SK-N-SH (cell line): ENCODE data around the gene GIMAP4. TPM values are rescaled to one million over a fixed set of nuclear protein-coding genes. Genes with fewer than 3 reads are reported as not detected.

Source experiments
- CTCF ChIA-PET: fragments of 300-600, 350-600 bp; formaldehyde crosslinking; extraction: SDS; loops from one replicate; lab custom pipeline; 2021; lab: Yijun Ruan, JAX
- POLR2A ChIA-PET: fragments of 350-600 bp; sonication (Branson Sonifier 250); formaldehyde crosslinking; extraction: SDS; loops from one replicate; lab custom pipeline; 2020; ENCODE audit warnings: antibody characterized with exemption, inconsistent platforms; lab: Yijun Ruan, JAX
- DNase-seq: peaks from one replicate; pipeline ENCODE4 v3.0.0; 2012
- H2AFZ ChIP-seq: fragments of 200-600 bp; sonication (generic); 2 replicates; pipeline ENCODE4 v1.8.1; 2016; ENCODE audit warnings: antibody characterized with exemption, mild to moderate bottlenecking, low read depth
- H3F3A ChIP-seq: fragments of 200-600 bp; sonication (generic); replicated peaks from 2 replicates; pipeline ENCODE3; 2016; ENCODE audit warnings: antibody characterized with exemption, mild to moderate bottlenecking; ENCODE audit not compliant: insufficient read depth
- H3K27ac ChIP-seq, 2 experiments: fragments of 200-500 bp in 1 of 2; fragments of 200-600 bp in 1 of 2; sonication (Bioruptor generic) in 1 of 2; sonication (generic), shearing (Covaris generic) in 1 of 2; 2 replicates each; pipeline versions ENCODE4 v1.5.1 to v1.6.1; 2014 to 2016; ENCODE audit warnings: low read depth in 2 of 2, inconsistent platforms in 1 of 2, low read length in 1 of 2, mild to moderate bottlenecking in 1 of 2, mixed read lengths in 1 of 2
- H3K27me3 ChIP-seq: fragments of 200-600 bp; sonication (generic), shearing (Covaris generic); 2 replicates; pipeline ENCODE4 v1.6.1; 2016; ENCODE audit warnings: mixed run types; ENCODE audit not compliant: insufficient read depth
- H3K36me3 ChIP-seq, 2 experiments: fragments of 200-500 bp in 1 of 2; fragments of 200-600 bp in 1 of 2; sonication (Bioruptor generic) in 1 of 2; sonication (generic) in 1 of 2; replicated peaks in 1 of 2; 2 replicates each; pipeline versions ENCODE3 to v1.5.1; 2014 to 2016; ENCODE audit warnings: low read length in 1 of 2, mild to moderate bottlenecking in 1 of 2; ENCODE audit not compliant: insufficient read depth in 2 of 2, control insufficient read depth in 1 of 2
- H3K4me1 ChIP-seq, 2 experiments: fragments of 200-500 bp in 1 of 2; fragments of 200-600 bp in 1 of 2; sonication (Bioruptor generic) in 1 of 2; sonication (generic), shearing (Covaris generic) in 1 of 2; 2 replicates each; pipeline versions ENCODE4 v1.5.1 to v1.6.1; 2014 to 2016; ENCODE audit warnings: low read depth in 1 of 2, low read length in 1 of 2, mixed run types in 1 of 2; ENCODE audit not compliant: insufficient read depth in 2 of 2, control insufficient read depth in 1 of 2
- H3K4me2 ChIP-seq: fragments of 200-600 bp; sonication (generic), shearing (Covaris generic); 2 replicates; pipeline ENCODE4 v1.6.1; 2017; ENCODE audit warnings: mixed run types
- H3K4me3 ChIP-seq, 2 experiments: fragments of 200-500 bp in 1 of 2; fragments of 200-600 bp in 1 of 2; sonication (Bioruptor generic) in 1 of 2; sonication (generic), shearing (Covaris generic) in 1 of 2; 2 replicates each; pipeline versions ENCODE4 v1.5.1 to v1.8.1; 2014 to 2016; ENCODE audit warnings: low read depth in 2 of 2, inconsistent platforms in 1 of 2, low read length in 1 of 2, mild to moderate bottlenecking in 1 of 2, mixed read lengths in 1 of 2, moderate library complexity in 1 of 2
- H3K79me2 ChIP-seq: fragments of 200-600 bp; sonication (generic); 2 replicates; pipeline ENCODE4 v1.8.1; 2017; ENCODE audit warnings: mild to moderate bottlenecking; ENCODE audit not compliant: insufficient read depth
- H3K9ac ChIP-seq: fragments of 200-600 bp; sonication (generic); 2 replicates; pipeline ENCODE4 v1.6.1; 2017; ENCODE audit warnings: mixed run types
- H3K9me2 ChIP-seq: fragments of 200-600 bp; sonication (generic); 2 replicates; pipeline ENCODE4 v1.6.1; 2017; ENCODE audit warnings: mixed run types
- H3K9me3 ChIP-seq: fragments of 200-600 bp; sonication (generic); 2 replicates; pipeline ENCODE4 v1.6.1; 2017; ENCODE audit warnings: mixed run types, mild to moderate bottlenecking, moderate library complexity
- H4K20me1 ChIP-seq: fragments of 200-600 bp; sonication (generic); 2 replicates; pipeline ENCODE4 v1.6.1; 2017; ENCODE audit warnings: mild to moderate bottlenecking, mixed run types; ENCODE audit not compliant: insufficient read depth
- CHD2 ChIP-seq: fragments of 150-350 bp; IDR thresholded peaks from 2 replicates; pipeline ENCODE4 v1.6.1; 2018; ENCODE audit warnings: low read length; ENCODE audit not compliant: partially characterized antibody
- FOSL2 ChIP-seq: IDR thresholded peaks from 2 replicates; pipeline ENCODE4 v1.4.0; 2012; ENCODE audit warnings: low read depth, mild to moderate bottlenecking, moderate library complexity, borderline replicate concordance
- FOXJ3 ChIP-seq: sonication (generic); formaldehyde crosslinking; IDR thresholded peaks from 2 replicates; pipeline ENCODE4 v1.5.1; 2020; ENCODE audit warnings: mild to moderate bottlenecking, missing genetic modification reagents
- GABPA ChIP-seq: IDR thresholded peaks from 2 replicates; pipeline ENCODE4 v1.4.0; 2012; ENCODE audit warnings: low read depth, mild to moderate bottlenecking
- MEF2A ChIP-seq: IDR thresholded peaks from 2 replicates; pipeline ENCODE4 v1.4.0; 2012; ENCODE audit warnings: low read depth, borderline replicate concordance
- MXI1 ChIP-seq: IDR thresholded peaks from 2 replicates; pipeline ENCODE4 v1.6.1; 2012; ENCODE audit warnings: mild to moderate bottlenecking, low read depth, low read length, improper control_type of control experiment
- NFIC ChIP-seq: IDR thresholded peaks from 2 replicates; pipeline ENCODE4 v1.4.0; 2012; ENCODE audit warnings: borderline replicate concordance
- RCOR1 ChIP-seq: fragments of 150-350 bp; IDR thresholded peaks from 2 replicates; pipeline ENCODE4 v1.6.1; 2017; ENCODE audit warnings: antibody characterized with exemption, low read length
- RFX5 ChIP-seq: IDR thresholded peaks from 2 replicates; pipeline ENCODE4 v1.6.1; 2012; ENCODE audit warnings: mild to moderate bottlenecking, improper control_type of control experiment, low read length
- TAF1 ChIP-seq: IDR thresholded peaks from 2 replicates; pipeline ENCODE4 v1.6.1; 2012; ENCODE audit warnings: low read depth, mild to moderate bottlenecking, low read length, moderate library complexity, borderline replicate concordance
- TCF12 ChIP-seq: IDR thresholded peaks from 2 replicates; pipeline ENCODE4 v1.4.0; 2012
- WGBS: methylation state at CpG from one replicate; pipeline ENCODE4 v1.1.6; 2017; ENCODE audit warnings: low lambda C conversion rate; 5-methylcytosine and 5-hydroxymethylcytosine counted together
- polyA plus RNA-seq, 3 experiments: library from polyadenylated mRNA; depleted of rRNA; stranded (reverse); fragments of >200 nt; gene quantifications; 2 replicates each; pipeline ENCODE4 v1.2.3, GENCODE V29; 2012
- TF ChIP-seq, protein P1 (sequence below): IDR thresholded peaks from 2 replicates; pipeline ENCODE4; 2012
- TF ChIP-seq, protein P2 (sequence below): IDR thresholded peaks from 2 replicates; pipeline ENCODE4 v1.6.1; 2012; ENCODE audit warnings: mild to moderate bottlenecking, low read depth, low read length, moderate library complexity
- TF ChIP-seq, protein P3 (sequence below): IDR thresholded peaks from 2 replicates; pipeline ENCODE4 v1.4.0; 2012; ENCODE audit warnings: low read depth
- TF ChIP-seq, protein P4 (sequence below): fragments of 150-350 bp; IDR thresholded peaks from 2 replicates; pipeline ENCODE4 v1.6.1; 2016; ENCODE audit warnings: mild to moderate bottlenecking, low read depth, low read length

Gene GIMAP4
- polyA plus RNA-seq, 1 of the 3 experiments (the other 2 are of a cell fraction) = not detected

DNA sequence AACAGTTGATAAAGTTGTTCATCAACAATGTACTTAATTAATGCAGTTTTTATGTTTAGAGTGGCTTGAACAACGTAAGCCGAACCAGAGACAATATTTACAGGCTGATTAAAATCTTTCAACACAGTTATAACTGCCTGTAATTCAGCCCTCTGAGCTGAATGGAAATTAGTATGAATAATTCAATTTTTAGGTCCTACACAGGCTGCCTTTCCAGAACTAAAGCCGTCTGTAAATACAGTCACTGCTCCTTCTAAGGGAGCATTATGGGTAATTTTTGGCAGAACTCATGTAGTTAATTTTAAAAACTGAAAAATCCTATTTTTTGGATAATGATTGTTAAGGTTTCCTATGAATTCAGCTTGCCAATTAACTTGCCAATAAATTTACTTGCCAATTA is 2.6 kb upstream of the GIMAP4 start:
- Histone ChIP-seq H4K20me1 (no peaks in the 10 kb centered on the region), H3K9me3 (no peaks in the 10 kb centered on the region), H3K4me1 (no peaks in the 10 kb centered on the region), H3K4me3 (no peak overlapping the region), H3K9ac (no peak overlapping the region), H2AFZ (no peak overlapping the region), H3F3A (no peaks in the 10 kb centered on the region), H3K27ac (no peak overlapping the region), H3K36me3 (no peaks in the 10 kb centered on the region), H3K27me3 (no peaks in the 10 kb centered on the region), H3K79me2 (no peaks in the 10 kb centered on the region), H3K9me2 (no peaks in the 10 kb centered on the region), H3K4me2 (no peak overlapping the region)
- DNase-seq = no peak
- CTCF ChIA-PET = interaction anchor here (1.0 to 1.3 kb wide), 2 partner anchors 18 kb away, joined by 3 read pairs; no protein-coding TSS in a partner anchor
- no peak for TF ChIP-seq RFX5
- no peak for TF ChIP-seq FOXJ3 (CRISPR knock-in tag)
- no peak for TF ChIP-seq CHD2
- TF ChIP-seq NFIC = no peak
- TF ChIP-seq, protein P1, sequence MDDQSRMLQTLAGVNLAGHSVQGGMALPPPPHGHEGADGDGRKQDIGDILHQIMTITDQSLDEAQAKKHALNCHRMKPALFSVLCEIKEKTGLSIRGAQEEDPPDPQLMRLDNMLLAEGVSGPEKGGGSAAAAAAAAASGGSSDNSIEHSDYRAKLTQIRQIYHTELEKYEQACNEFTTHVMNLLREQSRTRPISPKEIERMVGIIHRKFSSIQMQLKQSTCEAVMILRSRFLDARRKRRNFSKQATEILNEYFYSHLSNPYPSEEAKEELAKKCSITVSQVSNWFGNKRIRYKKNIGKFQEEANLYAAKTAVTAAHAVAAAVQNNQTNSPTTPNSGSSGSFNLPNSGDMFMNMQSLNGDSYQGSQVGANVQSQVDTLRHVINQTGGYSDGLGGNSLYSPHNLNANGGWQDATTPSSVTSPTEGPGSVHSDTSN = no peak
- TF ChIP-seq MXI1 = no peak
- TF ChIP-seq GABPA = no peak
- TF ChIP-seq RCOR1 = no peak
- no peak for TF ChIP-seq MEF2A
- no peak for TF ChIP-seq TAF1
- TF ChIP-seq, protein P2, sequence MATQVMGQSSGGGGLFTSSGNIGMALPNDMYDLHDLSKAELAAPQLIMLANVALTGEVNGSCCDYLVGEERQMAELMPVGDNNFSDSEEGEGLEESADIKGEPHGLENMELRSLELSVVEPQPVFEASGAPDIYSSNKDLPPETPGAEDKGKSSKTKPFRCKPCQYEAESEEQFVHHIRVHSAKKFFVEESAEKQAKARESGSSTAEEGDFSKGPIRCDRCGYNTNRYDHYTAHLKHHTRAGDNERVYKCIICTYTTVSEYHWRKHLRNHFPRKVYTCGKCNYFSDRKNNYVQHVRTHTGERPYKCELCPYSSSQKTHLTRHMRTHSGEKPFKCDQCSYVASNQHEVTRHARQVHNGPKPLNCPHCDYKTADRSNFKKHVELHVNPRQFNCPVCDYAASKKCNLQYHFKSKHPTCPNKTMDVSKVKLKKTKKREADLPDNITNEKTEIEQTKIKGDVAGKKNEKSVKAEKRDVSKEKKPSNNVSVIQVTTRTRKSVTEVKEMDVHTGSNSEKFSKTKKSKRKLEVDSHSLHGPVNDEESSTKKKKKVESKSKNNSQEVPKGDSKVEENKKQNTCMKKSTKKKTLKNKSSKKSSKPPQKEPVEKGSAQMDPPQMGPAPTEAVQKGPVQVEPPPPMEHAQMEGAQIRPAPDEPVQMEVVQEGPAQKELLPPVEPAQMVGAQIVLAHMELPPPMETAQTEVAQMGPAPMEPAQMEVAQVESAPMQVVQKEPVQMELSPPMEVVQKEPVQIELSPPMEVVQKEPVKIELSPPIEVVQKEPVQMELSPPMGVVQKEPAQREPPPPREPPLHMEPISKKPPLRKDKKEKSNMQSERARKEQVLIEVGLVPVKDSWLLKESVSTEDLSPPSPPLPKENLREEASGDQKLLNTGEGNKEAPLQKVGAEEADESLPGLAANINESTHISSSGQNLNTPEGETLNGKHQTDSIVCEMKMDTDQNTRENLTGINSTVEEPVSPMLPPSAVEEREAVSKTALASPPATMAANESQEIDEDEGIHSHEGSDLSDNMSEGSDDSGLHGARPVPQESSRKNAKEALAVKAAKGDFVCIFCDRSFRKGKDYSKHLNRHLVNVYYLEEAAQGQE = no peak
- no peak for TF ChIP-seq TCF12
- no peak for TF ChIP-seq FOSL2
- TF ChIP-seq, protein P3, sequence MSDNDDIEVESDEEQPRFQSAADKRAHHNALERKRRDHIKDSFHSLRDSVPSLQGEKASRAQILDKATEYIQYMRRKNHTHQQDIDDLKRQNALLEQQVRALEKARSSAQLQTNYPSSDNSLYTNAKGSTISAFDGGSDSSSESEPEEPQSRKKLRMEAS = no peak
- TF ChIP-seq, protein P4, sequence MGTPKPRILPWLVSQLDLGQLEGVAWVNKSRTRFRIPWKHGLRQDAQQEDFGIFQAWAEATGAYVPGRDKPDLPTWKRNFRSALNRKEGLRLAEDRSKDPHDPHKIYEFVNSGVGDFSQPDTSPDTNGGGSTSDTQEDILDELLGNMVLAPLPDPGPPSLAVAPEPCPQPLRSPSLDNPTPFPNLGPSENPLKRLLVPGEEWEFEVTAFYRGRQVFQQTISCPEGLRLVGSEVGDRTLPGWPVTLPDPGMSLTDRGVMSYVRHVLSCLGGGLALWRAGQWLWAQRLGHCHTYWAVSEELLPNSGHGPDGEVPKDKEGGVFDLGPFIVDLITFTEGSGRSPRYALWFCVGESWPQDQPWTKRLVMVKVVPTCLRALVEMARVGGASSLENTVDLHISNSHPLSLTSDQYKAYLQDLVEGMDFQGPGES = no peak
- POLR2A ChIA-PET = no interaction called here
- WGBS = 2% methylated on average over 3 of the region's 3 CpGs
